ENCODE data around the gene ADARB2. TPM values are rescaled to one million over a fixed set of nuclear protein-coding genes. Genes with fewer than 3 reads are reported as not detected.

The ADARB2 gene
- total RNA-seq, 1 donor from 2014 or later, result 0.80 TPM

DNA sequence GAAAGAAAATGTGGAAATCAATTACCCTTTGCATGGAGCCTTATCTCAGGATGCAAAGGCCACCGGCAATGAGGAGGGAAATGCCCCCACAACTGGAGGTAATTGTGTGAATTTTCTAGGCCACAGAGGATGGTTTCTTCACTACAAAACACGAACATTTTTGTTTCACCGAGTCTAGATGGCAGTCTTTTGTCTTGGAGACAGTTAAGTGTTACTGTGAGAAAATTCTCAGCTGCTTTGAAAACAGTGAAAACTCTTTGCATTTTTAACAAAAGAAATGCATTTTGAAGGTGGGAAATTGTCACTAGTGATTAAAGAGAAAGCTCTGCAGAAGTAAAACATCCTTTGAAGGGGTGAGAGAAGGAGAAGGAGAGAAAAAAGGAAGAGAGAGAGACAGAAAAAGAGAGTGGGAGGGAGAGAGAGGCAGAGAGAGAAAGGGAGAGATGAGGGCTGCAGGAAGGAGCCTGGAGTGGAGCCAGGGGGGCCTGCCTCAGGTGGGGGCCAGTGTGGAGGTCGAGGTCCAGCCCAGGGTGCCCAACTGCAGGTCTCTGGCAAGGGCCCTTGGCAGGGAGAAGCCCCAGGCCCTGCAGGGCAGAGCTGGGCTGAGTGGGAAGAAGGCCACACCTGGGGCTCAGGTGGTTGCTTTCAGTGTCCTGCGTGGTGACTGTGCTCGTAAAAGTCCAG is 261.4 kb downstream of the ADARB2 start:
- H3K4me3 ChIP-seq, result no peak overlapping the region
- DNase-seq (no peak), ATAC-seq (no peak)
- peaks cover 12% of the 10 kb centered on the region for H3K27me3 ChIP-seq (ENCODE audit: low read depth)
- H3K36me3 ChIP-seq, result no peaks in the 10 kb centered on the region
- H3K9me3 ChIP-seq, result no peaks in the 10 kb centered on the region
- TF ChIP-seq, protein P1, sequence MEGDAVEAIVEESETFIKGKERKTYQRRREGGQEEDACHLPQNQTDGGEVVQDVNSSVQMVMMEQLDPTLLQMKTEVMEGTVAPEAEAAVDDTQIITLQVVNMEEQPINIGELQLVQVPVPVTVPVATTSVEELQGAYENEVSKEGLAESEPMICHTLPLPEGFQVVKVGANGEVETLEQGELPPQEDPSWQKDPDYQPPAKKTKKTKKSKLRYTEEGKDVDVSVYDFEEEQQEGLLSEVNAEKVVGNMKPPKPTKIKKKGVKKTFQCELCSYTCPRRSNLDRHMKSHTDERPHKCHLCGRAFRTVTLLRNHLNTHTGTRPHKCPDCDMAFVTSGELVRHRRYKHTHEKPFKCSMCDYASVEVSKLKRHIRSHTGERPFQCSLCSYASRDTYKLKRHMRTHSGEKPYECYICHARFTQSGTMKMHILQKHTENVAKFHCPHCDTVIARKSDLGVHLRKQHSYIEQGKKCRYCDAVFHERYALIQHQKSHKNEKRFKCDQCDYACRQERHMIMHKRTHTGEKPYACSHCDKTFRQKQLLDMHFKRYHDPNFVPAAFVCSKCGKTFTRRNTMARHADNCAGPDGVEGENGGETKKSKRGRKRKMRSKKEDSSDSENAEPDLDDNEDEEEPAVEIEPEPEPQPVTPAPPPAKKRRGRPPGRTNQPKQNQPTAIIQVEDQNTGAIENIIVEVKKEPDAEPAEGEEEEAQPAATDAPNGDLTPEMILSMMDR (IDR thresholded peaks at IDR 0.05), result no peak
- no peaks in the 10 kb centered on the region for H3K4me1 ChIP-seq
- intact Hi-C loops (cut with DNase I), result no loop called here
- no peak overlapping the region for H3K27ac ChIP-seq

DNA sequence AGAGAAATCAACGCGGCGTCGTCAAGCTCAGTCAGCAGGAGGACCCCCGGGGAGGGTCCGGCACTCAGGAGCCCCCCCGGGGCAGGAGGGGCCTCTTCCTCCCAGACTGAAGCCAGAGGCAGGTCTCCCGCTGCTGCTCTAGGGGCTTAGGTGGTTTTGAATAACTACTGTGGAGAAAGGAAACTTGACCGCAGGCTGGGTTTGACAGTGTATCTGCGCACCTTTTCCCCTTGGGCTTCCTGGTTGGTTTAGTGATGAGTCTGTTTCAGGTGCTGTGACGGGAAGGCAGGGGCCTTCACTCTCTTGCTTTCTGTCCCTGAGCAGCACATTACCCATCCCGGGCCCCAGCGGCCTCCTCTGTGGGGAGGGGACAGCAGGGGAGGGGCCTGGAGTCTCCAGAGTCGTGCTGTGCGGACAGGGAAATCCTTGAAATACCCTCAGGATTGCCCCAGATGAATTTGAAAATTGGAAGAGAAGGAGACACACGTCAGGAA is 262.2 kb downstream of the ADARB2 start:
- H3K27ac ChIP-seq, result no peak overlapping the region
- H3K4me1 ChIP-seq, result no peaks in the 10 kb centered on the region
- no peak overlapping the region for H3K4me3 ChIP-seq
- TF ChIP-seq, protein P1 (IDR thresholded peaks at IDR 0.05), result no peak
- no peaks in the 10 kb centered on the region for H3K9me3 ChIP-seq
- intact Hi-C loops (cut with DNase I), result no loop called here
- peaks cover 12% of the 10 kb centered on the region for H3K27me3 ChIP-seq (ENCODE audit: low read depth)
- DNase-seq (no peak), ATAC-seq (no peak)
- H3K36me3 ChIP-seq, result no peaks in the 10 kb centered on the region

DNA sequence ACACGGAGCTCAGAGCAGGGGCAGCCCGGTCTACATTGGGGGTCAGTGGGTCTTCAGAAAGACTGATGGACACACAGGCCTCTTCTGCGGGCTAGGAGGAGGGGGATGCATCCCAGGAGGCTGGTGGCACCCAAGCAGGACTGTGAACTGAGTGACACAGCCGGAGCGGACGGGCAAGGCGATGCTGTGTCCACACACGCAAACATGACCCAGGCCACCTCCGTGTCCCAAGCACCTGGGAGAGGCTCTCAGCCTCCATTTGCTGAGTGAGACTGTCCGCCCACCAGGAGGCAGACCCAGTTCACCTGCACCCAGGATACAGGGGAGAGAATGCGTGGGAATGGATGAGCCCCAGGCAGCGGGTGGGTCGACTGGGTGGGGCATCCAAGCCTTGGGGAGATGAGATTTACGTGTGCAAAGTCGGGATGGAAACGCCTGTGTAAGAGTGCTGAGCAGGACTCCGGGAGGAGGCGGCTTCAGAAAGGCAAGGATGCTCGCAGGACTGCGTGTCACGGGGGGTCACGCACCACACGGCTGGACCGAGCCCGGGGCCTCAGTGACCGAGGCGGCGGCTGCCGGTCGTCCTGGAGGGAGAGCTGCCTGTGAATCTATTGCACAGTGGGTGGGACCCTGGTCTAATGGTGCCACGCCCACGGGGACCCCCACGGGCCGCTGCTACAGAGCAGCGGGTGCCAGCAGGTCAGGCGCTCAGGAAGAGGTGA is 262.8 kb downstream of the ADARB2 start:
- no peak for ATAC-seq
- no peaks in the 10 kb centered on the region for H3K9me3 ChIP-seq
- intact Hi-C loops (cut with DNase I), result no loop called here
- H3K27ac ChIP-seq, result no peak overlapping the region
- TF ChIP-seq, protein P1 (IDR thresholded peaks at IDR 0.05), result no peak
- no peaks in the 10 kb centered on the region for H3K36me3 ChIP-seq
- no peaks in the 10 kb centered on the region for H3K4me1 ChIP-seq
- peaks cover 12% of the 10 kb centered on the region for H3K27me3 ChIP-seq (ENCODE audit: low read depth)
- no peak overlapping the region for H3K4me3 ChIP-seq
- no peak for DNase-seq

DNA sequence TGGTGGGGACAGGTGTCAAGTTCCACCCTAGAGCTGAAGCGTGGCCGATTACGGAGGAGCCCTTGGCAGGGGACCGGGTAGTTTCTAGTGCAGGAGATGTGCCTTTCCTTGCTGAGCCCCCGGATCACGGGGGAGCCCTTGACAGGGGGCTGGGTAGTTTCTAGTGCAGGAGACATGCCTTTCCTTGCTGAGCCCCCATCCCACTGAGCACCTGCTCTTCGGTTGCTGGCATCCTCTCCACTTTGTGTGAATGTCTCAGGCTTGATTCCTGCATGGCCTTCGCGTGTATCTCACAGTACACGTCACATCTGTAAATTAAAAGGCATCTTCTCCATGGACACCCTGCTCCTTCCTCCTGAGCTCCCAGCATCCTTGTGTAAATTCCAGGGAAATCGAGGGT is 263.5 kb downstream of the ADARB2 start:
- DNase-seq (no peak), ATAC-seq (no peak)
- no peak overlapping the region for H3K27ac ChIP-seq
- intact Hi-C loops (cut with DNase I), result no loop called here
- no peaks in the 10 kb centered on the region for H3K36me3 ChIP-seq
- H3K4me1 ChIP-seq, result no peaks in the 10 kb centered on the region
- peaks cover 12% of the 10 kb centered on the region for H3K27me3 ChIP-seq (ENCODE audit: low read depth)
- H3K9me3 ChIP-seq, result no peaks in the 10 kb centered on the region
- no peak overlapping the region for H3K4me3 ChIP-seq
- TF ChIP-seq, protein P1 (IDR thresholded peaks at IDR 0.05), result no peak

DNA sequence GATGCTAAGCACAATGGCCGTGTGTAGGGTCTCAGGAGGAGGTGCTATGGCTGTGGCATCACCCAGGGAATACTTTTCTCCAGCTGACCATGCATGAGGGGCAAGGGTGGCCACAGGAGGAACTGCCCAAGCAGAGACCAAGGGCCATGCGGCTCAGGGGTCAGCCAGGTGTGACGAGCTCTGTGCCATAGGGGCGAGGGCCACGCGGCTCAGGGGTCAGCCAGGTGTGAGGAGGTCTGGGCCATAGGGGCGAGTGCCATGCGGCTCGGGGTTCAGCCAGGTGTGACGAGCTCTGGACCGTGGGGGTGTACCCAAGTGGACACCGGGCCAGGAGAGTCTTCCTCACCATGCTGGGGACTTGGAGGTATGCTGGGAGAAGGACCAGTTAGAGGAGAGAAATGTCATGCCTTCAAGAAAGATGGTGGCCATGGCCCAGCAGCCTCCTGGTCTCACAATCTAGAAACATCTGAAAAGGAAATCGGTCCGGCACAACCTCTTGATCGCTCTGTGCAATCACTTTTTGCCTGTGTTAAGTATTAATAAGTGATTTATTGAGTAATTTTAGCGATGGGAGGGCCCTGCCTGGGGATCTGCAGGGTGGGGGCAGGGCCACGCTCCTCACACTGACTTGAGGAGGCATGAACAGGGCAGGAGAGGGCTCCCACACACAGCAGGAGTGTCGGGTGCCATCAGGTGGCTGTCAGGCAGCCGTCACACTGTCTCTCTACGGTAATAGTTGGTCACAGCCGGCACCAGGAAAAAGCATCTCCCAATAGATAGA is 265.0 kb downstream of the ADARB2 start:
- H3K4me1 ChIP-seq, result no peaks in the 10 kb centered on the region
- H3K4me3 ChIP-seq, result no peak overlapping the region
- TF ChIP-seq, protein P1 (IDR thresholded peaks at IDR 0.05), result no peak
- no peaks in the 10 kb centered on the region for H3K9me3 ChIP-seq
- peaks cover 12% of the 10 kb centered on the region for H3K27me3 ChIP-seq (ENCODE audit: low read depth)
- no peaks in the 10 kb centered on the region for H3K36me3 ChIP-seq
- intact Hi-C loops (cut with DNase I), result no loop called here
- DNase-seq (no peak), ATAC-seq (peak; percentile 43 to 72)
- H3K27ac ChIP-seq, result no peak overlapping the region
